ENCODE data around the gene ODF4.

The ODF4 gene

DNA sequence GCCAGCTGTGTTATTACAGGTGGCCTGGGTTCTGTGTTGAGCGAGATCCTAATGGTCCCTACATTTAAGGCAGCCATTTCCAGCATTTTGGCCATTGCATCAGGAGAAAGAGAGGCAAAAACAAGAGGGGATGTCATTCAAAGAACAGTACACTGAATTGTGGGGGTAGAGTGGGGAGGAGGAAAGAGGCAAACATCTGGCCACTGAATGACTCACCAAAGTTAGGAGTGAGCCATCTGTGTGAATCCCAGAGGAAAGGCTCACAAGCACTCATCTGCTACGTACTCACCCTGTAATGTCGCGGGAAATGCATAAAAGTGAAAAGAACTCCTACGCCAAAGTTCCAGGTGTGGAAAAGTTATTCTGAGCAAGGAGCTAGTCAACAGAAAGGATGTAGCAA lies 20.1 kb downstream of the ODF4 start:
- TF ChIP-seq EZH2 (IDR thresholded peaks at IDR 0.05; ENCODE audit: borderline replicate concordance, low read depth, low read length, severe bottlenecking) = no peak
- TF ChIP-seq, protein P1, sequence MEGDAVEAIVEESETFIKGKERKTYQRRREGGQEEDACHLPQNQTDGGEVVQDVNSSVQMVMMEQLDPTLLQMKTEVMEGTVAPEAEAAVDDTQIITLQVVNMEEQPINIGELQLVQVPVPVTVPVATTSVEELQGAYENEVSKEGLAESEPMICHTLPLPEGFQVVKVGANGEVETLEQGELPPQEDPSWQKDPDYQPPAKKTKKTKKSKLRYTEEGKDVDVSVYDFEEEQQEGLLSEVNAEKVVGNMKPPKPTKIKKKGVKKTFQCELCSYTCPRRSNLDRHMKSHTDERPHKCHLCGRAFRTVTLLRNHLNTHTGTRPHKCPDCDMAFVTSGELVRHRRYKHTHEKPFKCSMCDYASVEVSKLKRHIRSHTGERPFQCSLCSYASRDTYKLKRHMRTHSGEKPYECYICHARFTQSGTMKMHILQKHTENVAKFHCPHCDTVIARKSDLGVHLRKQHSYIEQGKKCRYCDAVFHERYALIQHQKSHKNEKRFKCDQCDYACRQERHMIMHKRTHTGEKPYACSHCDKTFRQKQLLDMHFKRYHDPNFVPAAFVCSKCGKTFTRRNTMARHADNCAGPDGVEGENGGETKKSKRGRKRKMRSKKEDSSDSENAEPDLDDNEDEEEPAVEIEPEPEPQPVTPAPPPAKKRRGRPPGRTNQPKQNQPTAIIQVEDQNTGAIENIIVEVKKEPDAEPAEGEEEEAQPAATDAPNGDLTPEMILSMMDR (IDR thresholded peaks at IDR 0.05; ENCODE audit: borderline replicate concordance, extremely low read depth, low read length, poor library complexity, severe bottlenecking) = no peak
- H3K27ac ChIP-seq (ENCODE audit: low read length) = no peak overlapping the region

DNA sequence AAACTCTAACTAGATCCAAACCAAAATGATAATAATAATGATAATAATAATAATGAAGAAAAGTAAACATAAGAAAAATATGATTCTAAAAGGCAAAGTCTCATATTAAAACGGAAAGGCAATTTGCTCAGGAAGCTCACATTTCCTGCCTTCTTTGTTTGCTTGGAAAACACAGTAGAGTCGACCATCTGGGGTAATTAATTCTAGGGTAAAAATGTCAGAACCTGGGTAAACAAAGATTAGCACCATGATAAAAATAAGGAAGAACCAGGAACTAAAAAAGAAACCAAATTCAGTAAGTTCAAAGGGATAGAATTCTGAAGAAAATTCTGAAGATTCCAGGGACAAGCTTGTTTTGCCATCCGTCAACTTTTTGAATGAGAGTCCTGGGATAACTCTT lies 20.6 kb downstream of the ODF4 start:
- no peak overlapping the region for H3K4me2 ChIP-seq (ENCODE audit: insufficient read depth, low read length)
- DNase-seq (no peak), ATAC-seq (ENCODE audit: insufficient read depth, low read depth) (no peak)
- H4K20me1 ChIP-seq (ENCODE audit: insufficient read depth, low read length) = no peaks in the 10 kb centered on the region
- no peaks in the 10 kb centered on the region for H3K4me1 ChIP-seq (ENCODE audit: insufficient read depth, low read length)
- no peaks in the 10 kb centered on the region; the same call in 1 of the 2 replicates for H3K36me3 ChIP-seq (ENCODE audit: insufficient read depth, low read length)
- no peak overlapping the region for H2AFZ ChIP-seq (ENCODE audit: low read depth, low read length)
- no peaks in the 10 kb centered on the region for H3K27me3 ChIP-seq (ENCODE audit: insufficient read depth, low read length, poor library complexity)
- H3K4me3 ChIP-seq (ENCODE audit: low read depth in 1 of 2, low read length in 2 of 2) = no peak overlapping the region
- TF ChIP-seq, protein P1 (IDR thresholded peaks at IDR 0.05; ENCODE audit: borderline replicate concordance, extremely low read depth, low read length, poor library complexity, severe bottlenecking) = no peak
- no peak for TF ChIP-seq EZH2 (IDR thresholded peaks at IDR 0.05; ENCODE audit: borderline replicate concordance, low read depth, low read length, severe bottlenecking)
- no peaks in the 10 kb centered on the region for H3K79me2 ChIP-seq (ENCODE audit: insufficient read depth, low read length)
- no peak overlapping the region for H3K9ac ChIP-seq (ENCODE audit: low read depth, low read length)
- H3K9me3 ChIP-seq (ENCODE audit: insufficient read depth, low read length, severe bottlenecking) = no peaks in the 10 kb centered on the region
- H3K27ac ChIP-seq (ENCODE audit: low read length) = no peak overlapping the region

More for the DNA sequence above, 20.1 kb downstream of the ODF4 start:
- DNase-seq (no peak), ATAC-seq (ENCODE audit: insufficient read depth, low read depth) (peak; percentile 75; the same call in 2 of the 3 replicates)
- H2AFZ ChIP-seq (ENCODE audit: low read depth, low read length) = no peak overlapping the region
- no peaks in the 10 kb centered on the region for H3K4me1 ChIP-seq (ENCODE audit: insufficient read depth, low read length)
- H3K27me3 ChIP-seq (ENCODE audit: insufficient read depth, low read length, poor library complexity) = no peaks in the 10 kb centered on the region
- H3K36me3 ChIP-seq (ENCODE audit: insufficient read depth, low read length) = no peaks in the 10 kb centered on the region
- H4K20me1 ChIP-seq (ENCODE audit: insufficient read depth, low read length) = no peaks in the 10 kb centered on the region
- H3K79me2 ChIP-seq (ENCODE audit: insufficient read depth, low read length) = no peaks in the 10 kb centered on the region
- no peaks in the 10 kb centered on the region for H3K9me3 ChIP-seq (ENCODE audit: insufficient read depth, low read length, severe bottlenecking)
- H3K9ac ChIP-seq (ENCODE audit: low read depth, low read length) = no peak overlapping the region
- H3K4me2 ChIP-seq (ENCODE audit: insufficient read depth, low read length) = no peak overlapping the region
- no peak overlapping the region for H3K4me3 ChIP-seq (ENCODE audit: low read depth in 1 of 2, low read length in 2 of 2)

DNA sequence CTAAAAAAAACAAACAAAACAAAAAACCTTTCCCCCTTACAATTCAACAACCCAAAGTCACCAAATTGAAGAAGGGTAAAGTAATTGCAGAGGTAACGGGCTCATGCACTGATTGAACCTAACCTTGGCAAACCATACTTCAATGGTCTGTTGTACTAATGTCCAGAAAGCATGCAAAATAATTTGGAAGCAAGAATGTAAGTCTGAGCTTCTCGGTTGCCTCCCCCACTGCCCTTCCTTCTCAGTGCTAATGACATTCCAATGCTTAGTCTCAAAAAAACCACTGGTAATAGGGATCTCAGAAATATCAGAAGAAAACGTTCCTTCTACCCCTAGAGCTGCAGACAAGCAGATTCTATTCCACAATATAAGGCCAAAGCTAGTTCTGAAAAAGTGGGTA lies 21.1 kb downstream of the ODF4 start:
- no peak overlapping the region for H3K9ac ChIP-seq (ENCODE audit: low read depth, low read length)
- no peak overlapping the region for H3K4me3 ChIP-seq (ENCODE audit: low read depth in 1 of 2, low read length in 2 of 2)
- DNase-seq = no peak
- no peaks in the 10 kb centered on the region for H3K9me3 ChIP-seq (ENCODE audit: insufficient read depth, low read length, severe bottlenecking)
- H3K4me2 ChIP-seq (ENCODE audit: insufficient read depth, low read length) = no peak overlapping the region
- H4K20me1 ChIP-seq (ENCODE audit: insufficient read depth, low read length) = no peaks in the 10 kb centered on the region
- H3K4me1 ChIP-seq (ENCODE audit: insufficient read depth, low read length) = no peaks in the 10 kb centered on the region
- H3K79me2 ChIP-seq (ENCODE audit: insufficient read depth, low read length) = no peaks in the 10 kb centered on the region
- no peaks in the 10 kb centered on the region; the same call in 1 of the 2 replicates for H3K36me3 ChIP-seq (ENCODE audit: insufficient read depth, low read length)
- no peak overlapping the region for H3K27ac ChIP-seq (ENCODE audit: low read length)
- TF ChIP-seq, protein P1 (IDR thresholded peaks at IDR 0.05; ENCODE audit: borderline replicate concordance, extremely low read depth, low read length, poor library complexity, severe bottlenecking) = no peak
- TF ChIP-seq EZH2 (IDR thresholded peaks at IDR 0.05; ENCODE audit: borderline replicate concordance, low read depth, low read length, severe bottlenecking) = no peak
- no peaks in the 10 kb centered on the region for H3K27me3 ChIP-seq (ENCODE audit: insufficient read depth, low read length, poor library complexity)
- ATAC-seq (ENCODE audit: insufficient read depth, low read depth) = no peak
- H2AFZ ChIP-seq (ENCODE audit: low read depth, low read length) = no peak overlapping the region

Measured in DND-41 (cell line).